NCI-H187 treated with DMSO at 0.1 percent for 48 hours (cell line): ENCODE measurements around the gene EGR2.

Experiments used
- DNase-seq: peaks from one replicate; lab custom pipeline; 2025; lab: John Stamatoyannopoulos, UW

Gene EGR2

DNA sequence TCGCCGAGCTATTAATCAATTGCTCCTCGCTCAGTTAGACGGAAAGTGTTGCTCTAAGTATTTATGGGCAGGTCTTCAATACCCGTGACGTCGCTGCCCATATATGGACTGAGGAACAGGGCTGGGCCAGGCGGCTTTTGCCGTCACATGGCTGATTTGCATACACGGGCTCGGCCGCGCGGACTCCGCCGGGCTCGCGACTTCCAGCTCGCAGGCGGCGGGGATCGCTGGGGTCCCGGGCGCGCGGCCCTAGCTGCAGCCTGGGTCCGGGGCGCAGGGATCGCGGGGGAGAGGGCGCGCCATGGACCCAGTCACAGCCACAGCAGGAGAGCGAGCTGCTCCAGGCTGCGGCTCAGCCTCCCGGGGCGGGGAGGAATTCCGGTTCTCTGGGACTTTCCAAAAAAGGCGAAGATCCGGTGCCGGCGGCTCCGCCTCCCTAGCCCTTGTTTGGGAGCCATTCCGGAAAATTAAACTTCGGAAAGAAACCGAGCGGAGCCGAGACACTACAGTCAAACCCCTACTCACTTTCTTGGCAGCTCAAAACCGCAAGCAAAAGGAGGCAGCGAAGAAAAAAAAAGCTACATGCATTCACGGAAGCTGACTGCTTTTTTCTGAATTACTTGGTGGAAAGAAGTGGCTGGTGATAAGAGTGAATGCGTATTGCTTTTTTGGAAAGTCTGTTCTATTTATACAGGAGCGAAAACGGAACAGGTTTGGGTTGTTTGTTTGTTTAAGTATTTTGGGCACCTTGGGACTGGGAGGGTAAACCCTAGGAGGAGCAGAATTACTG lies at the start of gene EGR2:
Gene EGR2, minus strand, starts transcription at position 36 of the 790 bp plus-strand sequence. CDS start 337 bp downstream, outside the sequence.
- DNase-seq = no peak

DNA sequence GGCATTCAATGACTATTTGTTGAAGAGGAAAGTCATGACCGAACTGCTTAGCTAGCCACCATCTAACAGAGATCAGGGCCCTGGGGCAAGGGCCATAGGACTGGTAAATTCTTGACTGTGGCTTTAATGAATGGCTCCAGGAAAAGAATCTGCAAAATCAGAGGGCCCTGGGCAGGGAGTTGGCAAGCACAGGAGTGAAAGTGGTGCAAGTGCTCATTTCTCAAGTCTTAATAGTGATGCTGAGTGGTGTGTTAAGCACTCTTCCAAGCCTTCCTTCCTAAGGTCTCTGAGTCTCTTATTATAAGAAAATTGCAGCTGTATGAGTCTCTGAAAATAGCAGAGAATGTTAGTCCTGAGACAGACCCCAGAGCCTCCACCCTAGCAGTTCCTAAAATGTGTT lies 46.3 kb upstream of the EGR2 start:
- no peak for DNase-seq

DNA sequence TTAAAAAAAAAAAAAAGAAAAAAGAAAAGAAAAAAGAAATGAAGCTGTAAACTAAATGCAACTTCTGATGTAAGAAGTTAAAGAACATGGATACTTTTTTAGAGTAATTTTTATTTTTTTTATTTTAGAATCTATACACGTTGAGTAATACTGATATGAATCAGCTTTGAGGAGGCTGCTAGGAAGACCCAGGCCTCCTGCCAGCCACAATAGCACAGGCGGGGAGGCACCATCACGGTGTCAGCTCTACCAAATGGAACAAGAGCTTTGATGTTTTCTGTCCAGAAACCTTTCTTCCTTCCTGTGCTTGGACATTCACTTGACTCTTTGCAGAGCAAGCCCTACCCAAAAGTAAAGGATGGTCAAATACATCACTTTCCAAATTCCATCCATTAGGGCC lies 45.3 kb upstream of the EGR2 start:
- DNase-seq = no peak

- DNase-seq = no peak
Measured at GRCh38 chr10:62860946-62861345, 44.8 kb upstream of the EGR2 start.

DNA sequence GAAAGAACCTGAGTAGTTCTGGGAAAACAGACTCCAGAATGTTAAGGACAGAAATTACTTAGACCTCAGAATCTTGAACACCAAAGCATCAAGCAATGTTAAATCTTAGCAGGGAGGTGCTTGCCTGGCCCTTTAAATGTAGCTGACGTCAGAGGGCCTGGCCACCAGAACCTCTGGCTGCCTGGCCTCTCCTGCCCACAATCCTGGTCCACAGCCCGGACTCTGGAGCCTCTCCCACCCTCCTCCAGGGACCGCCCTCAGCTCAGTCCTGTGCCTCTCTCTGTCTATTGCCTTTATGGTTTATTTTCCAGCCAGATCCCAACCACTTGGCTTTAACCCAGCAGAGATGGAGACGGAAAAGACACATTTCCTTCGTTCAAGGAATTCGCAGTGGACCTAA lies 42.2 kb upstream of the EGR2 start:
- no peak for DNase-seq

DNA sequence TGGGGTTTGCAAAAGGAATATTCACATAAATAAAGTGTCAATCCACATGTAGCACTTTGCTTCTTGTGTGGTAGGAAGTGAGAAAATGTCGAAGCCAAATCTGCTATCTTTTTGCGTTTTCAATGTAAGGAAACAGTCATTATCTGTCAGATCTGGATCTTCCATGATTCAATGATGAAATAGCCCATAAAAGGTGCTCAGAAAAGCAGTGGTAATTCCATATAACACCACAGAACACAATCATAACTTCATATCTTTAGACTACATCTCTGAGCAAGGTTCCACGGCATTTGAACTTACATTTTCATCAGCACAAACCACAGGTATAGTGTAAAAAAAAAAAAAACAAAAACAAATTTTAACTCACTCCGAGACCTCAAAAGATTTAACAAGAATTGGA lies 39.9 kb upstream of the EGR2 start:
- DNase-seq = no peak

GRCh38 chr10:62853710-62854109 lies 37.5 kb upstream of the EGR2 start:
- no peak for DNase-seq

- DNase-seq = no peak
Measured at GRCh38 chr10:62852961-62853702, 37.0 kb upstream of the EGR2 start.

DNA sequence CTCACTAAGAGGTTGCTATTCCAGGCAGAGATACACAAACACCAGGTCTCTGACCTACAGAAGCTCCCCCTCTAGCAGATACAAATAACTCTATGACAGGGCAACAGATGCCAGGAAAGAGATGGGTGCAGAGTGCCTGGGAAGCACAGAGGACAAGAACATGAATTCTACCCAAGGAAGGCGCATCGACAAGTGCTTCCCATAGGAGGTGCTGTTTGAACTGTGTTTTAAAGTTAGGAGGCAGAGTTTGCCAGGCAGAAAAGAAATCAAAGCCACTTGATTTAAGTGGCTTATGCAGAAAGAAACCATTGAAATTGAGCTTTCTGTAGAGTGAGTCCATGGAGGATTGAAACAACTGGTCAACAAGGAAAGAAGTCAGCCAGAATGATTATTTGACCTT lies 35.3 kb upstream of the EGR2 start:
- DNase-seq = no peak

GRCh38 chr10:62850646-62851045 lies 34.5 kb upstream of the EGR2 start:
- no peak for DNase-seq

- DNase-seq = no peak
Measured at GRCh38 chr10:62847433-62847832, 31.3 kb upstream of the EGR2 start.

DNA sequence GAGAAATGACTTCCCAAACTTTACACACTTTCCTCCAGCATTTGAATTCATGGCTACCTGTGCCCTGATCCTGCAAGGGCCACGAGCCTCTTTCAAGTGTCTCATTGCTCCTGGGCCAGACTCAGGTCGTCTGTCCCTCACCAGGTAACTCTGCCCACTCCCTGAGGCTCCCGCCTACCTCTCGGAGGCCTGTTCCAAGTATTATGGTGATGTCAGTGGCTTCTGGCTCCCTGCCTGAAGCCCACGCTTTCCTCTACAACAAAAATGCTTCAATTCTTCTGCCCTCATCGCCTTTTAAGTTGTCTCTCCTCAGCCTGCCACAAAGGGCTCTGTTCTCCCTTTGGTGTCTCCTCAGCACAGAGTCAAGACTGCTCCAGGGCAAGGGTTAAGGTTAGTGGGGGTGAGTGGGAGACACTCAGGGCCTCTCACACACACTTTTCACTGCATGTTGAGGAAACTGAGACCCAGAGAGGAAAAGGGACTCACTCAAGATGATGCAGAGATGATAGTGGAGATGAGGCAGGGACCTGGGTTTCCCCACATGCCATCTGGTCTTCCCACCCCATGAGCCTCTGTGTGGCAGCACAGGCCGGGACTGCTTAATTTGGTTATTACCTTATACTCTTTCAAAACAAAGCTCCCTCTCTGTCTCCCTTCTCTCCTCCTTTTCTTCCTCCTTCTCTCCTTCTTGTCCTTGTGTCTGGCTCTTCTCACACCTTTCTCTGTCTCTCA lies 28.3 kb upstream of the EGR2 start:
- no peak for DNase-seq

DNA sequence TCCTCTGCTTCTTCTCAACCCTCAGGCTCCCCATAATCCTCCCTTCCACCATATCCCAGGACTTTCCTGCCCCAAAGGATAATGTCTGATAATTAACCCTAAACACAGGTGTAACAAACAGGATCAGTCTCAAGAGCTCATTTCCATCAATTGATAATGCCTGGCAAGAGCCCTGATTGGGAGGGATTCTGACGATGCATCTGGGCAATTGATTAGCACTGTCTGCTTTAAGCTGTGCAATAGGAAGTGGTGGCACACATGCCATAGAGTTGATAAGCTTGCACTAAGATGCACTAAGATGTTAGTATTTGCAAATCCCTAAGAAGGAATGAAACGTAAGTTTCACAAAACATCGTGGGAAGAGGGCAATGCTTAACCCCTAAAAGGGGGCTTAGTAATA lies 27.4 kb upstream of the EGR2 start:
- DNase-seq = no peak

DNA sequence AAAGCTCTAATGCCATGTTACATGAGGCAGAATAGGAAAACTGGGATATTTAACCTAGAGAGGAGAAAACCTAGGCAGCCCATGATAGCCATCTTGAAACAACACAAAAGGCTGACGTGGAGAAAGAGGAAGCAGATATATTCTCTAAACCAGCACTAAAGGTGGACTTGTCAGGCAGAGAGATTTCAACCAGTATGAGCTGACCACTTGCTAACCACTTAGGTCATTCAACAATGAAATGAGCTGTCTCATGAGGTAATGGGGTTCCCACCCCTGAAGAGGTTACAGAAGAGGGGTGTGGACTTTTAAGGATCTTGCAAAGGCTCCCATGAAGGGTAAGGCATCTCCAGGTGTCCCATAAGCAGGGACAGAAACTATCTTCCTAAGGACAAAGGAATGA lies 26.8 kb upstream of the EGR2 start:
- DNase-seq = no peak

DNA sequence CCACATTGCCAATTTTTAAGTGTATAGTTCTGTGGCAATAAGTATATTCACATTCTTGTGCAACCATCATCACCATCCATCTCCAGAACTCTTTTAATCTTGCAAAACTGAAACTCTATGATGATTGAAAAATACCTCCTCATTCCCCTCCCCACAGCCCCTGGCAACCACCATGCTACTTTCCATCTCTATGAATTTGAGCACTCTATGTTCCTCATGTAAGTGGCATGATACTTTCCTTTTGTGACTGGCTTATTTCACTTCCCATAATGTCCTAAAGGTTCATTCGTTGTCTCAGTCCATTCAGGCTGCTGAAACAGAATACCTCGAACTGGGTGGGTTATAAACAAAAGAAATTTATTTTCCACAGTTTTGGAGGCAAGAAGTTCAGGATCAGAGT lies 23.4 kb upstream of the EGR2 start:
- DNase-seq = no peak

DNA sequence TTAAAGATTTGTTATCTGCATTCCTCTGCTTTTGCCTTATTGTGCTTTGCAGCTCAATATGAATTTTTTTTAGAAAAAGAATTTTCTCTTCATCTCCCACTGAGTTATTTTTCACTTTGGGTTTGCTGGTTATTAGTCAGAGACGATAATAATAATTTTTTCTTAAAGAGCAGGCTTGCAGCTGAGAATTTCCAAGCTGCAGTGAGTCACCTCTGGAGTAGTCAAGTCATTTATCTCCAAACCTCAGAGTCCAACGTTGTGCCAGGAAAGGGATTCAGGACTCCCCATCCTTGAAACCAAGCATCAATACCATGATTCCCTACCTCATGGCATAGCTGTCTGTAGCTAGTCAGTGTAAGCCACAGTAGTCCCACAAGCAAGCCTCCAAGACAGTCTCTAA lies 15.2 kb upstream of the EGR2 start:
- no peak for DNase-seq

DNA sequence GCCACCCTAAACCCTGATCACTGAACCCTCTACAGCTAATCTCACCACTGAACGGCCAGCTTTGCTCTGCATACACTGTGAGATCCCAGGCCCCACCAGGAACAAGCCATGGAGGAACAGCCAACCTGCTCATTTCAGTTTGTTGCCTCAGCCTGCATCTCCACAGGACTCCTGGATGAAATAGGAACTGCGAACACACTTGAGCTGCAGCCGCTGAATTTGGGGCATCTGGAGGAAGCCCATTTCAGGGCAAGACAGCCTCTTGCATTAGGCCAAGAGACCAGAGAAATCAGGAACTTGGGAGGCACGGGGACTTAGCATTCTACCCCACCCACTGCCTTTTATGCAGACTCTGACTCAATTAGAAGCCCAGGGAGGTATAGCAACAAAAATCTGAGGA lies 14.5 kb upstream of the EGR2 start:
- no peak for DNase-seq

GRCh38 chr10:62829622-62830021 lies 13.5 kb upstream of the EGR2 start:
- no peak for DNase-seq

- DNase-seq = no peak
Measured at GRCh38 chr10:62826273-62826672, 10.1 kb upstream of the EGR2 start.

DNA sequence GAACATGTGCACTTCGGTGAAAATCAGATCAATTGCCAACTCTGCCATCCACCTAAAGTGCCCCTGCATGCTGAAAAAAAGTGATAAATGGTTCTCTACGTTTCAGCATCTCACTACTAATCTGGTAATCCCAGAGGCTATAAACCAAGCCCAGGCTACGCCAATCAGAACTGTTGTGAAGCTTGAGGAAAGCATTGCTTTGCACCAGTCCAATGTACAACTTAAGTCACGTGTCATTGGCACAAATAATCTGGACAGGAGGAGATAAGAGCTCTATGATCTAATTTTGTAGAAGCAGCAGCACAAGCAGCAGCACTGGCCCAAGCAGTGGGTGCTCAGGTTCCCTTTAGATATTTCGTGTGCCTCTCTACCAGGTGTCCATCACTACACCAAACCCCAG lies 4.4 kb upstream of the EGR2 start:
- DNase-seq = no peak

- no peak for DNase-seq
Measured at GRCh38 chr10:62819141-62819920, 3.2 kb upstream of the EGR2 start.

- no peak for DNase-seq
Measured at GRCh38 chr10:62818426-62819011, 2.4 kb upstream of the EGR2 start.
